ENCODE measurements around the gene CALML5.

Gene CALML5

GRCh38 chr10:5532618-5533097 is 33.3 kb upstream of the CALML5 start:
- no peak for DNase-seq

DNA sequence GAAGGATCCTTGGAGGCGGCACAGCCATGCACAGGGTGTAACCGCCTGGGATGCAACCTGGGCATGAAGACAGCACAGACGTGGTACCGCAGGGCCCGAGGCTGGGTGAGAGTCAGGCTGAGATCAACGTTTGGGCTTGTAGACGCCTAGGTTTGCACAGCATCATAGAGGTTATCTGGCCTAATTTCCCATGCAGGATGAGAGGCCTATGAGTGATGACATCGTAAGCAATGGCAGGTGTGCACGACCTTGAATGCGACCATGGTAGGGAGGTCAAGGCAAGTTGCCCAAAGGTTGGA is 32.9 kb upstream of the CALML5 start:
- no peak for DNase-seq

DNA sequence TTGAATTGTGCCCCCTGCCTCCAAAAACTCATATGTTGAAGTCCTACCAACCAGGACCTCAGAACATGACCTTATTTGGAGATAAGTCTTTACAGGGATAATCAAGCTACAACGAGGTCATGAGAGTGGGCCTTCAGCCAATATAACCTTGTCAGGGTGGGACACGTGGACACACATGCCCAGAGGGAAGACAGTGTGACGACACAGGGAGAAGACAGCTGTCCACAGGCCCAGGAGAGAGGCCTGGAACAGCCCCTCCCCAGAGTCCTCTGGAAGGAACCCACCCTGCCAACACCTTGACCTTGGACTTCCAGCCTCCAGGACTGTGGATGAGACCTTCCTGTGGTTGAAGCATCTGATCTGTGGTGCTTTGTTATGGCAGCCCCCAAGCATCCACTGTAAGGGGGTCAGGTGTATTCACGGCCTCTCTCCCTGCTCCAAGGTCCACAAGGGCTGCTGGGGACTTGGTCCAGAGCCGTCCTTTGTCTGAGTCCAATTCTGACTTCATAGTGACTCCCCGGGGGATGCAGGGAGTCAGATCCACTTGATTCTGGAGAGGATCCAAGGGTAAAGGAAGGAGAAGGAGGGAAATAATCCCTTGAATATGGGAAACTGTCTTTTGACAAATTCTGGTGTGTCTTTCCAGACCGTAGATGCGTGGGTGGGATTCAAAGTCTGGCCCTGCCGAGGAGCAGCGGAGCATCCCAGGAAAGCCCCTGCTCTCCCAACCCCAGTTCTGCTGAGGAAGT is 32.4 kb upstream of the CALML5 start:
- DNase-seq, result no peak

GRCh38 chr10:5530846-5531557 is 31.6 kb upstream of the CALML5 start:
- DNase-seq, result no peak

- DNase-seq, result no peak
Measured at GRCh38 chr10:5530412-5530806, 31.0 kb upstream of the CALML5 start.

GRCh38 chr10:5529702-5530411 is 30.5 kb upstream of the CALML5 start:
- DNase-seq, result no peak

GRCh38 chr10:5528989-5529701 is 29.8 kb upstream of the CALML5 start:
- no peak for DNase-seq

- DNase-seq, result no peak
Measured at GRCh38 chr10:5527332-5528200, 28.2 kb upstream of the CALML5 start.

DNA sequence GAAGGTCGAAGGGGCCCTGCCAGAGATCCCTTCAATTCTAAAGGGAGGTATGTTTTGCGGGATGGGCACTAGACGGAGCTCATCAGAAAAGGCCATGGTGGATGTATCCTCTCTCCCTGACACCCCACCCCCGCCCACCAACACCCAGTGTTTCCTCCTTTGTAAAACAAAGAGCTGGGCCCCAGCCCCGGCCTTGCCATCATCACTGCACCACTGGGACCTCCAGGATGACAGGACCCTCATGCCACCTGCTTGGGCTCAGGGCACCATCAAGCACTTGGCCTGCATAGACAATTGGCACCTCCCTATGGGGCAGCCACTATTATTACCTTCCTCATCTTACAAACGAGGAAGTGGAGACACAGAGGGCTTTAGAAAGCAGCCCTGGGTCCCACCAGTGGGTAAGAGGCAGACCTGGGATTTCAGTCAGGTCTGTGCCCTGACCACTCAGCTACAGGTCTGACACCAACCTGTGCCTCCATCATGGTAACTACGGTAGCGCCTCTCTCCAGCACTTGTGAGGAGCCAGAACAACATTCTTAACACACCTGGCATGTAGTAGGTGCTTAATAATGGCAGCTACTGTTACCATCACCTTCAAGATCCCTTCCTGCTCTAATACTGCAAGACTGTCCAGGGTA is 27.4 kb upstream of the CALML5 start:
- no peak for DNase-seq

DNA sequence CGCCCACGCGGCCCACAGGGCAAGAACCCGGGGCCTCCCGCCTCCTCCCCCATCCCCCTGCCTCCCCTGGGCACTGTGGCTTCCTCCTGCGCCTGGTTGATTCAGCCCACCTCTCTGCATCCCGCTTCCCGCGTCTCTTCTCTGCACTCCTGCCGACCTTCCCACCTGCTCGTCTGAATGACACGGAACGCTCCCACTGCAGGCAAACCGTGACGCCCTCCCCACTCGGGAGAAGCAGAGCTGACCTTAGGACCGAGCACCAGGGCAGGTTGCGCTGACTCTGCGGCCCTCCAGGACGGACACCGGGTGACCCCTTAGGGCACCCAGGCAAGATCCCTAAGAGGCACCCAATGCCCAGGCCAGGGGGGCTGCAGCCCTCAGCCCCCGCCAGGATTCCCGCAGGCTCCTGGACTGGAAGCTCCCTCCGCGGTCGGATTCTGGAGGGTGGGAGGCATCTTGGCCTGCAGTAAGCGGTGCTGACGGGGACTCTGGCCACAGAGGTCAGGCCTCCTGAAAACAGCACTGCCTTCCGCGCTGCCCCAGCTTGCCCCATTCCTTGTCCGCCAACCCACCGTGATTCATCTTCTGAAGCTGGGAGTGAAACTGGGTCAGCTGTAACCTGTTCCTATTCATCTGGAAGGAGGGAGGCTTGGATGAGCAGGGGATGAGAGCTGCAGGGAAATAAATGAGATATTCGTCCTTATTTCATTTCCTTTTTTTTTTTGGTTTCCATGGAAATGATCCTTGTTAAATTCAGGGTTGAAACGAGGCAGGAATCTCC is 26.4 kb upstream of the CALML5 start:
- DNase-seq, result no peak

- no peak for DNase-seq
Measured at GRCh38 chr10:5524641-5525560, 25.5 kb upstream of the CALML5 start, which contains the start of gene CALML3. Gene CALML3, plus strand, starts transcription at chr10:5524961. Its CDS starts 125 bp downstream, at chr10:5525086.

- DNase-seq, result no peak
Measured at GRCh38 chr10:5523796-5524574, 24.6 kb upstream of the CALML5 start.

DNA sequence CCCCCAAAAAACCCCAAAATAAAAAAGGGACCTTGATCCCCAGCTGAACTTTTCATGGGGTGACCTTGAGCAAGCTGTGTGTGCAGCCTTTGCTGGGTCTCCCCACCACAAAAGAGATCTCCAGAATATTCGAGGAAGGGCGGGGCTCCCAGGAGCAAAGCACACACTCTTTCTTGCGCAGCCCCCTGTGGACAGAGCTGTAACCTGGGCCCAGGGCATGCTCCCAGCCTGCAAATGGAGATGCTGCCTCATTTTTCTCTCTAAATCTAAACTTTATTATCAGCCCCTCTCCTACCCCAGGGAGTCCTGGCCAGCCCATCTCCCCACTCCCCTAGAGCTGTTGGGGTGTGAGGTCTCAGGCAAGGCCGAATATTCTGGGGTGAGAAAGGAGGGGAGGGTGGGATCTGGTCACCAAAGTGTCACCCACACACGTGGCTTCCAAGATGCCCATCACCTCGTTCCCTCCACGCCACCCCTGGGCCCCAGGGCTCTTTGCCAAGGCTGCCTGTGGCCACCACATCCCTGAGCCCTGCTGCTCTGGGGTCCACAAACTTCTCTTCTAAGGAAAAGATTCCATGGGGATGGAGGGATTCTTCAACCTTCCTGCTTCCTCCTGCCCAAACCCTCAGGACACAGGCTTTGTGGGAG is 23.7 kb upstream of the CALML5 start:
- DNase-seq, result no peak

- no peak for DNase-seq
Measured at GRCh38 chr10:5519054-5519453, 19.7 kb upstream of the CALML5 start.

- no peak for DNase-seq
Measured at GRCh38 chr10:5518143-5518542, 18.8 kb upstream of the CALML5 start.

DNA sequence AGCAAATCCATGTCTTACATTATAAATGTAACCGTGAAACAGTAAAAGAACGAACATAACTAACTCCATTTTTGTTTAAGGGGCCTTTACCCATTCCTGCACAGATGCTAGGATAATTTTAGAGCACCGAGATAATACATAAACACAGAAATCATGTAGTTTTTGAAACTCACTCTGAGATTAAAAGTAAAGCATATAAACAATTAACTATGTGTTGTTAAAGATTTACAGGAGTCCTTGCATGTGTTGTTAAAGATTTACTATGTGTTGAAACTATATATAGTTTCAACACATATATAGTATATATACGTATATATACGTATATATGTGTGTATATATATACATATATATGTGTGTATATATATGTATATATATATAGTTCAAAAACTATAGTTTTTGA is 18.2 kb upstream of the CALML5 start:
- no peak for DNase-seq

- DNase-seq, result no peak
Measured at GRCh38 chr10:5515948-5516761, 16.8 kb upstream of the CALML5 start.

Measured in eye (tissue), 1 donor.